Gastrocnemius medialis (tissue), 4 donors: ENCODE results near the gene WDR53.
A peak's percentile ranks its signal among the peaks of the same experiment; 100 is the strongest.

Experiments
- CTCF ChIP-seq, 5 experiments: fragments of 450-650 bp in 3 of 5; fragments of 200-600 bp in 2 of 5; sonication (generic) in 2 of 5; IDR thresholded peaks in 4 of 5; conservative IDR thresholded peaks in 1 of 5; 1 replicate in 4 of 5; 2 replicates in 1 of 5; pipeline ENCODE4 v1.5.1; 2016 to 2019; ENCODE audit warnings: antibody characterized with exemption in 5 of 5, mild to moderate bottlenecking in 3 of 5, moderate library complexity in 3 of 5
- POLR2A ChIP-seq, 2 donors: fragments of 450-650 bp; IDR thresholded peaks; one replicate each; pipeline ENCODE4 v1.6.1; 2017; ENCODE audit warnings: antibody characterized with exemption in 2 of 2, mild to moderate bottlenecking in 2 of 2, moderate library complexity in 2 of 2

- TF ChIP-seq CTCF (IDR thresholded peaks at IDR 0.05 in 4 of 5, conservative IDR thresholded peaks at IDR 0.05 in 1 of 5): peak; percentile 45 to 79 (median 76)
- no peak for TF ChIP-seq POLR2A (IDR thresholded peaks at IDR 0.05)
Observed at GRCh38 chr3:196609343-196609775, 41.0 kb upstream of the WDR53 start.
